SK-N-SH (cell line): ENCODE data around the gene CNOT1.

ENCODE experiments used
- CTCF ChIP-seq: fragments of 200-600 bp; sonication (generic); IDR thresholded peaks from 2 replicates; pipeline ENCODE4 v1.6.1; 2017; ENCODE audit warnings: antibody characterized with exemption, mild to moderate bottlenecking, moderate library complexity
- ELF1 ChIP-seq: IDR thresholded peaks from 2 replicates; pipeline ENCODE4 v1.4.0; 2012
- EP300 ChIP-seq, 2 experiments: IDR thresholded peaks; 2 replicates each; pipeline versions ENCODE4 v1.4.0 to v1.6.1; 2012; ENCODE audit warnings: borderline replicate concordance in 1 of 2, low read depth in 1 of 2, low read length in 1 of 2
- JUND ChIP-seq: IDR thresholded peaks from 2 replicates; pipeline ENCODE4 v1.4.0; 2012
- NFIC ChIP-seq: IDR thresholded peaks from 2 replicates; pipeline ENCODE4 v1.4.0; 2012; ENCODE audit warnings: borderline replicate concordance
- PBX3 ChIP-seq: IDR thresholded peaks from 2 replicates; pipeline ENCODE4; 2012
- TAF1 ChIP-seq: IDR thresholded peaks from 2 replicates; pipeline ENCODE4 v1.6.1; 2012; ENCODE audit warnings: low read depth, mild to moderate bottlenecking, low read length, moderate library complexity, borderline replicate concordance

DNA sequence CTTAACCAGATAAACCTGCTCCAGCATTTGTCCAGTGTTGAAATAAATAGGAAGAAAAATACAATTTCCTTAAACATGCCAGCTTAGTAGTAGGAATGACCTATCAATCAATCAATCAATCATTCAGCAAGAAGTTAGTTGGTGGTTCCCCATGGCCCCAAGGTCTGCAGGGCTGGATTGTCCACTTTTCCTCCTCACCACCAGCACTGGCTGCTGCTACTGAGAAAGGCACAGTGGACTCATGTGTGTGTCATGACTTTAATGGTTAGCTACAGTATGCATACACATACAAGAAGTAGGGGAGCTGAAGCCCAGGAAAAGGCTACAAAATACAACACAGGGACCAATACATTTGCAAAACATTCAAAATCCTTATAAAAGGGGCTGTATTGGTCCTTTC is 109.9 kb downstream of the CNOT1 start:
- no peak for TF ChIP-seq ELF1
- no peak for TF ChIP-seq JUND
- TF ChIP-seq EP300 (IDR thresholded peaks at IDR 0.05; ENCODE audit: borderline replicate concordance in 1 of 2, low read depth in 1 of 2, low read length in 1 of 2): no peak
- TF ChIP-seq CTCF: no peak
- no peak for TF ChIP-seq TAF1
- TF ChIP-seq PBX3: no peak
- TF ChIP-seq NFIC: no peak
